Osteocyte (in vitro differentiated cells): Measurements from ENCODE around the gene ZNF483. TPM values are rescaled to one million over a fixed set of nuclear protein-coding genes. Genes with fewer than 3 reads are reported as not detected.
"Not testable (repeated sequence)": the region's sequence is repeated elsewhere in the genome, so short reads cannot be mapped to it uniquely, and the experiment has no call there.

Source experiments
- DNase-seq: peaks from one replicate; pipeline ENCODE4 v3.0.0; 2021; ENCODE audit warnings: mixed read lengths; ENCODE audit not compliant: unreplicated experiment; ENCODE audit errors: extremely low spot score
- H3K27ac Mint-ChIP-seq: one replicate; pipeline ENCODE4 v1.8.0; 2021; ENCODE audit warnings: mild to moderate bottlenecking, mixed read lengths; ENCODE audit not compliant: unreplicated experiment
- H3K27me3 Mint-ChIP-seq: one replicate; pipeline ENCODE4 v1.8.0; 2021; ENCODE audit warnings: mixed read lengths; ENCODE audit not compliant: unreplicated experiment
- H3K36me3 Mint-ChIP-seq: one replicate; pipeline ENCODE4 v1.8.0; 2021; ENCODE audit warnings: mixed read lengths; ENCODE audit not compliant: unreplicated experiment
- H3K4me1 Mint-ChIP-seq: one replicate; pipeline ENCODE4 v1.8.0; 2021; ENCODE audit warnings: mixed read lengths; ENCODE audit not compliant: unreplicated experiment
- H3K4me3 Mint-ChIP-seq: one replicate; pipeline ENCODE4 v1.8.0; 2021; ENCODE audit warnings: mild to moderate bottlenecking, moderate library complexity, mixed read lengths; ENCODE audit not compliant: unreplicated experiment
- H3K9me3 Mint-ChIP-seq: one replicate; pipeline ENCODE4 v1.8.0; 2021; ENCODE audit warnings: mixed read lengths; ENCODE audit not compliant: unreplicated experiment
- CTCF ChIP-seq: fragments of 200-600 bp; sonication (generic); IDR thresholded peaks from 2 replicates; pipeline ENCODE4 v1.5.0; 2021; ENCODE audit warnings: antibody characterized with exemption, mild to moderate bottlenecking, moderate library complexity
- total RNA-seq: library from RNA; stranded (reverse); gene quantifications from 2 replicates; pipeline ENCODE4 v1.2.1, GENCODE V29; 2021

The ZNF483 gene
- total RNA-seq, 1 donor from 2014 or later, result 5.2 TPM

- Mint-ChIP-seq H3K27ac (no peak overlapping the region), H3K9me3 (no peaks in the 10 kb centered on the region), H3K4me3 (no peak overlapping the region), H3K27me3 (peaks cover 6% of the 10 kb centered on the region), H3K36me3 (no peaks in the 10 kb centered on the region), H3K4me1 (no peaks in the 10 kb centered on the region)
- no peak for TF ChIP-seq CTCF
- DNase-seq, result no peak
Observed at GRCh38 chr9:111501005-111501562, 23.9 kb upstream of the ZNF483 start.

- H3K36me3 Mint-ChIP-seq, result no peaks in the 10 kb centered on the region
- TF ChIP-seq CTCF, result no peak
- DNase-seq, result no peak
- H3K4me1 Mint-ChIP-seq, result no peaks in the 10 kb centered on the region
- H3K27me3 Mint-ChIP-seq, result peaks cover 6% of the 10 kb centered on the region
- no peak overlapping the region for H3K27ac Mint-ChIP-seq
- no peak overlapping the region for H3K4me3 Mint-ChIP-seq
- H3K9me3 Mint-ChIP-seq, result no peaks in the 10 kb centered on the region
Observed at GRCh38 chr9:111501648-111502047, 23.3 kb upstream of the ZNF483 start.

- no peak overlapping the region for H3K27ac Mint-ChIP-seq
- no peak overlapping the region for H3K4me3 Mint-ChIP-seq
- H3K9me3 Mint-ChIP-seq, result no peaks in the 10 kb centered on the region
- H3K4me1 Mint-ChIP-seq, result no peaks in the 10 kb centered on the region
- no peak for TF ChIP-seq CTCF
- DNase-seq, result no peak
- no peaks in the 10 kb centered on the region for H3K36me3 Mint-ChIP-seq
- H3K27me3 Mint-ChIP-seq, result peaks cover 6% of the 10 kb centered on the region
Observed at GRCh38 chr9:111502506-111502905, 22.5 kb upstream of the ZNF483 start.

GRCh38 chr9:111511581-111511980 lies 13.4 kb upstream of the ZNF483 start:
- not testable (repeated sequence) for H3K36me3 Mint-ChIP-seq, DNase-seq, H3K4me1 Mint-ChIP-seq, H3K27ac Mint-ChIP-seq, H3K27me3 Mint-ChIP-seq, H3K4me3 Mint-ChIP-seq
- H3K9me3 Mint-ChIP-seq, result peaks cover 14% of the 10 kb centered on the region

GRCh38 chr9:111514967-111515366 lies 10.0 kb upstream of the ZNF483 start:
- no peak for TF ChIP-seq CTCF
- Mint-ChIP-seq H3K4me3 (no peak overlapping the region), H3K4me1 (no peaks in the 10 kb centered on the region), H3K27me3 (peaks cover 11% of the 10 kb centered on the region), H3K27ac (no peak overlapping the region), H3K36me3 (no peaks in the 10 kb centered on the region), H3K9me3 (peaks cover 14% of the 10 kb centered on the region)
- DNase-seq, result no peak

- TF ChIP-seq CTCF, result no peak
- DNase-seq, result no peak
- H3K27me3 Mint-ChIP-seq, result peaks cover 13% of the 10 kb centered on the region
- H3K27ac Mint-ChIP-seq, result no peak overlapping the region
- H3K36me3 Mint-ChIP-seq, result no peaks in the 10 kb centered on the region
- peaks cover 9% of the 10 kb centered on the region for H3K9me3 Mint-ChIP-seq
- H3K4me1 Mint-ChIP-seq, result no peaks in the 10 kb centered on the region
- no peak overlapping the region for H3K4me3 Mint-ChIP-seq
Observed at GRCh38 chr9:111516061-111516465, 8.9 kb upstream of the ZNF483 start.
